Activated CD4-positive, alpha-beta T cell treated with anti-CD3 and anti-CD28 coated beads, Interleukin-2, amount 50 U/mL, for 16 hours (primary cell): ENCODE data around the gene PANX2.
"Not testable (repeated sequence)": the region's sequence is repeated elsewhere in the genome, so short reads cannot be mapped to it uniquely, and the experiment has no call there.

Experiments
- DNase-seq: peaks from one replicate; pipeline ENCODE4 v3.0.0-alpha.2; 2020

Gene PANX2, protein sequence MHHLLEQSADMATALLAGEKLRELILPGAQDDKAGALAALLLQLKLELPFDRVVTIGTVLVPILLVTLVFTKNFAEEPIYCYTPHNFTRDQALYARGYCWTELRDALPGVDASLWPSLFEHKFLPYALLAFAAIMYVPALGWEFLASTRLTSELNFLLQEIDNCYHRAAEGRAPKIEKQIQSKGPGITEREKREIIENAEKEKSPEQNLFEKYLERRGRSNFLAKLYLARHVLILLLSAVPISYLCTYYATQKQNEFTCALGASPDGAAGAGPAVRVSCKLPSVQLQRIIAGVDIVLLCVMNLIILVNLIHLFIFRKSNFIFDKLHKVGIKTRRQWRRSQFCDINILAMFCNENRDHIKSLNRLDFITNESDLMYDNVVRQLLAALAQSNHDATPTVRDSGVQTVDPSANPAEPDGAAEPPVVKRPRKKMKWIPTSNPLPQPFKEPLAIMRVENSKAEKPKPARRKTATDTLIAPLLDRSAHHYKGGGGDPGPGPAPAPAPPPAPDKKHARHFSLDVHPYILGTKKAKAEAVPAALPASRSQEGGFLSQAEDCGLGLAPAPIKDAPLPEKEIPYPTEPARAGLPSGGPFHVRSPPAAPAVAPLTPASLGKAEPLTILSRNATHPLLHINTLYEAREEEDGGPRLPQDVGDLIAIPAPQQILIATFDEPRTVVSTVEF

GRCh38 chr22:50170453-50171318 lies at the start of gene PANX2:
Gene PANX2, plus strand, starts transcription at chr22:50170731. Its CDS starts 0 bp downstream, at chr22:50170731.
- DNase-seq, result no peak

DNA sequence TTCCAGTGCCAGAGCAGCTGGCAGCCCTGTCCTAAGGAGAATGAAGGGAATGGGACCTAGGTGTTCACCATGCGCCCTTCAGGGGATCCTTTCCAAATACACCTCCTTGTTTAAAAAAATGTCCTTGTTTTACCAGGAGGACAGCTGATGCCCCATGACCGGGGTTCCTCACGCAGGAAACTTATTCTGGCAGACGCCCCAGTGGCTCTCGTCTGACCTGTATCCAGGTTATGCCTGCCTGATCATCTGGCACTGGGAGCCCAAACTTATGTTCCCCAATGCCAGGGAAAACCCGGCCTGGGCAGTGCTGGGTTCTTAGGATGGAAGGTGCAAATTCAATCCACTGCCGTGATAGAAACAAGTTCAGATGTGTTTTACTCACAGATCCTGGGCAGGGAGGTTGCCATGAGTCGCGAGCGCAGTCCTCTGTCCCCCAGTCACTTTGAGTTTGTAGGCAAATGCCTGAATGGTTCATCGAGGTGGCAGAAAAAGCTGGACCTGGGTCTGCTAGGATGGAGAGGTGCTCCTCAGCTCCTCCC lies 49.3 kb upstream of the PANX2 start:
- no peak for DNase-seq

DNA sequence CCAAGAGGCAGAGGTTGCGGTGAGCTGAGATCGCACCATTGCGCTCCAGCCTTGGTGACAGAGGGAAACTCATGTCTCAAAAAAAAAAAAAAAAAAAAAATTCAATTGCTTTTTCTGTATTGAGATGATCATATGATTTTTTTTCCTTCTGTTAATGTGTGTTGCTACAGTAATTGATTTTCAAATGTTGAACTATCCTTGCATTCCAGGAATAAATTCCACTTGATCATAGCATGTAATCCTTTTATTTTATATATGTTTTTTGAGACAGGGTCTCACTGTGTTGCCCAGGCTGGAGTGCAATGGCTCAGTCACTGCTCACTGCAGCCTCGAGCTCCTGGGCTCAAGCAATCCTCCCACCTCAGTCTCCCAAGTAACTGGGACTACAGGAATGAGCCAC lies 47.4 kb upstream of the PANX2 start:
- no peak for DNase-seq

DNA sequence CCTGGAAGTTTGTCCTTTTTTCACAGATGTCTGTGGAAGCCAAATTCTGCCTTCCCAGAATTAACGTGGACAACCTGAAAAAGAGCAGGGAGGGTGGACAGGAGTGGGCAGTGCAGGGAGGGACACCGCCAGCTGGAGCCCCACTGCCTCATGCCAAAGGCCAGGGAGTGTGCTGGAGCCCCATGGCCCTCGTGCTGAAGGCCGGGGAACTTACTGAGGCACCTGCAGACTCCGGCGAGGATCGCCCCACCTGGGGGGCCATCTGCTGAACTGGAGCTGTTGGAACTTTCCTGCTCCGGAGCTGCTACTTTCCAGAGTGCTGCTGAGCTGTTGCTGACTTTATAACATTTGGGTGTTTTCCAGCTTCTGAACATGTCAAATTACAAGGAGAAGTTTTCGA lies 45.5 kb upstream of the PANX2 start:
- DNase-seq, result no peak

DNA sequence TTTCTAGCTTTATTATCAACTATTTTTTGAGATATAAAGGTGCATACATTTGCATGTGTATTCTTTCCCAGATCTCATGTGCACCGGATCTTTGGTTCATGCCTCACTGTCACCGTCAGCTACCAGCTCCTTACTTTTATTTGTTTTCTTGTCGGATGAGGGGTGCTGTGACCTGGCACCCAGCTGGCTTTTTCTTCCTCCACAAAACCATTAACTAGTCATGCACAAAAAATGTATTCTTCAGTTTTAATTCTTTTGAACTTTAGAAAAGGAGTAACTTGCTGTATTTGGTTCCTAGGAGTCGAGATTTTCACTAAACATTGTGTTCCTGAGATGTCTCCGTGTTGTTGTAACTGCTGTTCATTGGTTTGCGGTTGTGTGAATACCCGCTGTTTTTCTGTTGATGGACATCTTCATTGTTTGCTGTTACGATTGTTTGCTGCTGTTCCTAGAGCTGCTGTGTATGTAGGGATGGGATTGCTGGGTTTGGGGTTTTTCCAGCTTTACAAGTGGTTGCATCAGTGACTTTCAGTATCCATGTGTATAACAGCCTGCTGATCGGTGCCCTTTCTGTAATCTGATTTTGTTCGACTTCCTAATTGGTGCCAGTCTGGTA lies 41.3 kb upstream of the PANX2 start:
- DNase-seq, result no peak

DNA sequence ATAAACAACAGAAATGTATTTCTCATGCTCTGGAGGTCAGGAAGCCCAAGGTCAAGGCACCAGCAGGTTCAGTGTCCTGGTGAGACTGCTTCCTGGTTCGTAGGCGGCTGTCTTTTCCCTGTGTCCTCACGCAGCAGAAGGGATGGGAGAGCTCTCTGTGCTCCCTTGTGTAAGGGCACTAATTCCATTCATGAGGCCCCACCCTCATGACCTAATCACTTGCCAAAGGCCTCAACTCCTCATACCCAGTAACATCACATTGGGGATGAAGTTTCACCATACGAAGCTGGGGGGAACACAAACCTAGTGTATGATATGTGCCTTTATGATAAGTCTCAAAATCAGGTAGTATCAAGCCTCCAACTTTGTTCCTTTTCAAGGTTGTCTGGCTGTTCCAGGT lies 38.6 kb upstream of the PANX2 start:
- no peak for DNase-seq

- no peak for DNase-seq
Observed at GRCh38 chr22:50134481-50134880, 36.0 kb upstream of the PANX2 start.

DNA sequence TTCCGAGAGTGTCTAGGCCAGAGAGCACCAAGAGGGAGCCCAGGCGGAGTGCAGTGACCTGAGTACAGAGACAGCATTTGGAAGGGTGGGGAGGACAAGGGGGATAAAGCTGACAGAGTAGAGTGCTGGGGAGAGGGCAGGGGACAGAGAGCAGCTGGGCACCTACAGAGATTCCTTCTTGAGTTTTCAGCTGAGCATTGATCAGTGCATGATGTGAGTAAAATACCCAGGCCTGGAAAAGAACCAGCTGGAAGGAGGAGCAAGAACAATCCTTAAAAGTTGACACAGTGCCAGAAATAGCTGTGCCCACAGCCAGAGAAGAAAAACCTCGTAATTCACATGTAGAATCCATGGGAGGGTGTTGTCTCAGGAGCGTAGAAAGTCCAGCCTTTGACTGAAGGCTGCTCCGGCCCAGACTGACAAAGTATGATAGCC lies 33.9 kb upstream of the PANX2 start:
- DNase-seq, result no peak

DNA sequence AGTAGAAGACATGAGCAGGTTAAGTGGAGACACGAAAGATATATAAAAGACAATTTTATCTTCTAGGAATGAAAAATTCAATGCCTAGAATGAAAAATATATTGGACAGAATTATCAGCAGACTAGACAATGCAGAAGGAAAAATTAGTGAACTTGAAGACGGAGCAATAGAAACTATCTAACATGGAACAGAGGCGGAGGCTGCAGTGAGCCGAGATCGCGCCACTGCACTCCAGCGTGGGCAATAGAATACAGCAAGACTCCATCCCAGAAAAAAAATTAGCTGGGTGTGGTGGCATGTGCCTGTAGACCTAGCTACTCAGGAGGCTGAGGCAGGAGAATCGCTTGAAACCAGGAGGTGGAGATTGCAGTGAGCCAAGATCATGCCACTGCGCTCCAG lies 33.3 kb upstream of the PANX2 start:
- DNase-seq, result not testable (repeated sequence)

- no peak for DNase-seq
Observed at GRCh38 chr22:50138041-50138440, 32.5 kb upstream of the PANX2 start.

GRCh38 chr22:50138988-50139387 lies 31.5 kb upstream of the PANX2 start:
- no peak for DNase-seq

DNA sequence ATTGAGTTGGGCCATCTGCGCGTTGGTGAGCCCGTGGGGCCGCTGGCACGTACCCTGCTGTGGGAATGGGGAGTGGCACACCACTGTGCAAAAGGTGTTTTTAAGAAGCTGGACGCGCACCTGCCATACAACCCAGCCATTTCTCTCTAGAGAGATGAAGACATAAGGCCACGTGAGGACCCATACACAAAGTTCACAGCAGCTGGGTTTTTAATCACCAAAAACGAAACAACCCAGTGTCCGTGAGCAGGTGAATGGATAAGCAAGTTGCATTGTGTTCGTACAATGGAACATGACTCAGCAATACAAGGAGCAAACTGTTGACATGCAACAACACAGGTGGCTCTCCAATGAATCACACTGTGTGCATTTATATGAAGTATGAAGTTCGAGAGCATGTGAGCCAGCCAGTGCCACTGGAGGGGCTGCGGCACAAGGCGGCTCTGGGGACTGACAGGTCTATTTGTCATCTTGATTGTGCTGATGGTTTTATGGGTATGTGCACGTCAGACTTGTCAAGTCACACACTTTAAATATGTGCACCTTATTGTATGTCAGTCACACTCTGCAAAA lies 30.6 kb upstream of the PANX2 start:
- DNase-seq, result no peak

GRCh38 chr22:50140615-50141014 lies 29.9 kb upstream of the PANX2 start:
- DNase-seq, result no peak

- DNase-seq, result no peak
Observed at GRCh38 chr22:50141462-50141861, 29.1 kb upstream of the PANX2 start.

- no peak for DNase-seq
Observed at GRCh38 chr22:50141891-50142363, 28.6 kb upstream of the PANX2 start.

DNA sequence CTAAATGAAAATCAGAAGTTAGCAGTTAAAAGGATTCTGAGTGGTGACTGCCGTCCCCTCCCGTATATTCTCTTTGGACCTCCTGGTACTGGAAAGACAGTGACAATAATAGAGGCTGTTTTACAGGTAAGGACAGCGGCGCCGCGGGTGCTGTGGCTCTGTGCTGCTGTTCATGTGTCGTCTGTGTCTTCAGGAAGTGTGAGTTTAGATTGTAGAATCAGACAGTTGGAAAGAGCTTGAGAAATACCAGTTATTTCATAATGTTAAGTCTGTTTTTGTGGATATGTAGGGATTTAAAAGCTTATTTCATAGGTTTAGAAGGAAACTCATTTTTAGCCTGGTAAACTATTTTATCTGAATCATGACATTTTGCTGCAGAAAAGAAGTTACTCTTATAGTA lies 27.4 kb upstream of the PANX2 start:
- no peak for DNase-seq

- no peak for DNase-seq
Observed at GRCh38 chr22:50144005-50144614, 26.4 kb upstream of the PANX2 start.

GRCh38 chr22:50145721-50146438 lies 24.7 kb upstream of the PANX2 start:
- DNase-seq, result no peak

DNA sequence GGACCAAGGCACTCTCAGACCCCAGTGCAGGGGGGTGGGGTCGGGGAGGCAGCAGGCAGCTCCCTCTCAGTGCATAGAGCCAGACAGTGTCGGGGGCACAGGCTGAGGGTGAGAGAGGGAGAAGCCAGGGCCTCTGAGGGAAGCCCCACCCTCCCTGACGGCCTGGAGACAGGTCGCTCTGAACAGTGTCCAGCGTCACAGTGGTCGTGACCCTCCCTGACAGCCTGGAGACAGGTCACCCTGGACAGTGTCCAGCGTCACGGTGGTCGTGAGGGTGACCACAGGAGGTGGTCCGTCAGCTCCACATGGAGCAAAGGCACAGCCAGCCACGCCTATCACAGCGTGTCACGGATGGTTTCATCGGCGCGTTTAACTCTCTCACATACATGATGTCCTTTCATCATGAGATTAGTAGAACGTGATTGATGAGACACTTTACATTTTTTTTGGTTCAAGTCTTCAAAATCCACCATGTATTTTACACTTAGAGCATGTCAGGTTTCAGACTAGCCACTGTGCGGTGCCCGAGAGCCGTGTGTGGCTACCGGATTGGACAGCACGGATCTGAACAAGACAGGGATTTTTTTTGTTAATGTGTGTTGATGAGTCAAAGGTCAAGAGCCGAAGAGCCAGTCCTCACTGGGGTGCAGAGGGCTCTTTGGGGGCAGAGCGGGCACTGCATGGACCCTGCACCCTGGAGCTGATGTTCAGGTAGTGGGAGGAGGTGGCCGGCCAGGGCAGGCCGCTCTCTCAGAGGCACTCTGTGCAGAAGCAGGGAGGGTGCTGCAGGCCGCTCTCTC lies 23.9 kb upstream of the PANX2 start:
- DNase-seq, result no peak
